Naive thymus-derived CD4-positive, alpha-beta T cell (primary cell): Measurements from ENCODE around the gene SPNS3. TPM values are rescaled to one million over a fixed set of nuclear protein-coding genes. Genes with fewer than 3 reads are reported as not detected.
A peak's percentile ranks its signal among the peaks of the same experiment; 100 is the strongest.

Source experiments
- ATAC-seq: fragments of 150-1000 bp; cut with Tn5 transposase; 2 replicates; pipeline ENCODE4 v1.10.0; 2021; ENCODE audit warnings: mild to moderate bottlenecking, moderate library complexity
- CTCF ChIA-PET: fragments of 350-600 bp; sonication (Branson Sonifier 250); formaldehyde crosslinking; loops from one replicate; lab custom pipeline; 2021; ENCODE audit warnings: antibody characterized with exemption; lab: Charles Lee
- POLR2A ChIA-PET: fragments of 350-600 bp; sonication (Branson Sonifier 250); formaldehyde crosslinking; loops from one replicate; lab custom pipeline; 2021; ENCODE audit warnings: antibody characterized with exemption, inconsistent platforms; lab: Charles Lee
- DNase-seq, 9 donors: peaks; one replicate each; pipeline versions ENCODE4 v3.0.0 to v3.0.0-alpha.2; 2020 to 2022; ENCODE audit warnings: mixed read lengths in 1 of 9
- H3K27ac ChIP-seq: one replicate; pipeline ENCODE4 v1.7.0; 2013; ENCODE audit warnings: mild to moderate bottlenecking, low read depth, low read length, moderate library complexity
- H3K27me3 ChIP-seq, 2 donors: one replicate each; pipeline ENCODE4 v1.7.0; 2013; ENCODE audit warnings: low read length in 2 of 2, mild to moderate bottlenecking in 2 of 2, moderate library complexity in 2 of 2; ENCODE audit not compliant: control insufficient read depth in 2 of 2, insufficient read depth in 2 of 2
- H3K36me3 ChIP-seq, 3 experiments: 1 replicate in 2 of 3; 2 replicates in 1 of 3; pipeline ENCODE4 v1.7.0; 2013; ENCODE audit warnings: low read length in 3 of 3, mild to moderate bottlenecking in 3 of 3, moderate library complexity in 1 of 3; ENCODE audit not compliant: insufficient read depth in 3 of 3, control insufficient read depth in 2 of 3
- H3K4me1 ChIP-seq, 2 donors: one replicate each; pipeline ENCODE4 v1.7.0; 2013; ENCODE audit warnings: low read length in 2 of 2, mild to moderate bottlenecking in 2 of 2, moderate library complexity in 1 of 2; ENCODE audit not compliant: control insufficient read depth in 2 of 2, insufficient read depth in 2 of 2
- H3K4me3 ChIP-seq: 2 replicates; pipeline ENCODE4 v1.7.0; 2013; ENCODE audit warnings: mild to moderate bottlenecking, low read length
- H3K9me3 ChIP-seq, 3 experiments: 1 replicate in 2 of 3; 2 replicates in 1 of 3; pipeline ENCODE4 v1.7.0; 2013; ENCODE audit warnings: low read length in 3 of 3; ENCODE audit not compliant: control insufficient read depth in 2 of 3
- H3K27ac Mint-ChIP-seq, 9 donors: one replicate each; pipeline ENCODE4 v1.8.0; 2020 to 2022; ENCODE audit warnings: mixed read lengths in 9 of 9, mild to moderate bottlenecking in 8 of 9, moderate library complexity in 5 of 9, inconsistent platforms in 2 of 9
- H3K27me3 Mint-ChIP-seq, 5 donors: one replicate each; pipeline ENCODE4 v1.8.0; 2021 to 2022; ENCODE audit warnings: mixed read lengths in 5 of 5, mild to moderate bottlenecking in 1 of 5
- H3K36me3 Mint-ChIP-seq, 5 donors: one replicate each; pipeline ENCODE4 v1.8.0; 2020 to 2022; ENCODE audit warnings: mixed read lengths in 5 of 5, mild to moderate bottlenecking in 3 of 5, inconsistent platforms in 1 of 5
- H3K4me1 Mint-ChIP-seq, 7 donors: one replicate each; pipeline ENCODE4 v1.8.0; 2020 to 2022; ENCODE audit warnings: mixed read lengths in 7 of 7, mild to moderate bottlenecking in 3 of 7, inconsistent platforms in 1 of 7
- H3K4me3 Mint-ChIP-seq, 10 donors: one replicate each; pipeline ENCODE4 v1.8.0; 2020 to 2022; ENCODE audit warnings: mild to moderate bottlenecking in 10 of 10, mixed read lengths in 10 of 10, moderate library complexity in 6 of 10, inconsistent platforms in 2 of 10
- H3K9me3 Mint-ChIP-seq, 11 donors: one replicate each; pipeline ENCODE4 v1.8.0; 2020 to 2022; ENCODE audit warnings: mixed read lengths in 11 of 11, mild to moderate bottlenecking in 4 of 11, inconsistent platforms in 1 of 11, moderate library complexity in 1 of 11
- intact Hi-C, 2 donors: fragments of 100-400 bp; cut with micrococcal nuclease; formaldehyde crosslinking; loops; one replicate each; pipeline ENCODE4 v1.15.1; 2023
- polyA plus RNA-seq, 2 donors: library from polyadenylated mRNA; unstranded; fragments of 300-500 nt; fragmentation: Illumina TruSeq; gene quantifications; one replicate each; pipeline ENCODE4 v1.2.3, GENCODE V29; 2021
- total RNA-seq, 6 experiments: library from RNA in 5 of 6; stranded (reverse) in 5 of 6; gene quantifications; 1 replicate in 5 of 6; 2 replicates in 1 of 6; pipeline ENCODE4 v1.2.3 and lab custom pipeline; 2021 to 2026

Gene SPNS3
- total and polyA plus RNA-seq, 7 experiments from 2014 or later, result 1.7 to 7.3 (median 5.1) TPM

DNA sequence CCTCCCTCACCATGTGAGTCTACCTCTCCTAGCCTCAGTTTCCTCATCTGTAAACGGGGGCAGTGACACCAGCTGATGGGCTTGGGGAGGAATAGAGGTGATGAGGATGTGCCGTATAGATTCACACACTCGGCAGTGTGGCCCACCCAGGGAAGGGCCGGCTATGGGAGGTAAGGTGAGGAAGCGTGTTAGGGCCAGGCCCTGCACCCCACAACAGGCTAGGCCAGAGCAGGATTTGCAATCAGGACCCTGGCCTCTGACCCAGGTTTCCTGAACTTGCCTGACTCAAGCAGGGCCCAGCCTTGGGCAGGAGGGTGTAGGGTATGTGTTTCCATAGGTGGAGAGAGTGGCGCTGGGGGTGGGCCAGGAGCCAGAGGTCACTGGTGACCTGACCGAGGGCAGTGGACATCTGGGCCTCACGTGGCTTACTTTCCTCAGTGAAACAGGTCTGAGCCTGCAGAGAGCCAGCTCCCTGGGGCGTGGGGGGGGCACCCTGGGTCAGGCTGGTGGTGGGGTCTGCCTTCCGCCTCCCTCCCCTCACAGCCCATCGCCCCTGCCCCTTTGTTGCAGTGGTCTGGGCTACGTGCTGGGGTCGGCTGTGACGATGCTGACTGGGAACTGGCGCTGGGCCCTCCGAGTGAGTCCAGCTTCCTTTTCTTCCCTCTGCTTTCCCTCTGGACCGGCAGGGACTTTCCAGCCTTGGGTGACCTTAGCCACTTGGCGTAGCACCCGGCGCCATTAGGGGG is 12.8 kb downstream of the SPNS3 start:
- intact Hi-C loops, result no loop called here
- ATAC-seq, result no peak
- no peaks in the 10 kb centered on the region for H3K36me3 Mint-ChIP-seq
- Histone ChIP-seq H3K9me3 (no peaks in the 10 kb centered on the region), H3K4me3 (no peak overlapping the region), H3K4me1 (no peaks in the 10 kb centered on the region), H3K27me3 (no peaks in the 10 kb centered on the region), H3K27ac (no peak overlapping the region), H3K36me3 (no peaks in the 10 kb centered on the region)
- POLR2A ChIA-PET, result no interaction called here
- no peak overlapping the region for H3K27ac Mint-ChIP-seq
- CTCF ChIA-PET, result no interaction called here
- peaks cover 0 to 4% (median 0%) of the 10 kb centered on the region in 5 donors for H3K27me3 Mint-ChIP-seq
- peaks cover 0 to 7% (median 0%) of the 10 kb centered on the region in 7 donors for H3K4me1 Mint-ChIP-seq
- H3K9me3 Mint-ChIP-seq, result no peaks in the 10 kb centered on the region
- H3K4me3 Mint-ChIP-seq, result no peak overlapping the region
- no peak for DNase-seq

GRCh38 chr17:4448197-4448980 is 14.6 kb downstream of the SPNS3 start:
- H3K36me3 Mint-ChIP-seq, result no peaks in the 10 kb centered on the region
- H3K27me3 ChIP-seq, result no peaks in the 10 kb centered on the region
- no peak overlapping the region for H3K4me3 ChIP-seq
- no peaks in the 10 kb centered on the region for H3K36me3 ChIP-seq
- ATAC-seq (no peak), DNase-seq (no peak)
- ChIA-PET POLR2A (no interaction called here), CTCF (no interaction called here)
- no peak overlapping the region for H3K4me3 Mint-ChIP-seq
- H3K27ac Mint-ChIP-seq, result peak overlapping the region in 1 of 9 donors; percentile 72
- H3K27ac ChIP-seq, result no peak overlapping the region
- H3K9me3 ChIP-seq, result no peaks in the 10 kb centered on the region
- intact Hi-C loops, result no loop called here
- peaks cover 0 to 10% (median 0%) of the 10 kb centered on the region in 5 donors for H3K27me3 Mint-ChIP-seq
- H3K4me1 ChIP-seq, result no peaks in the 10 kb centered on the region
- peaks cover 0 to 10% (median 0%) of the 10 kb centered on the region in 7 donors for H3K4me1 Mint-ChIP-seq
- no peaks in the 10 kb centered on the region for H3K9me3 Mint-ChIP-seq

DNA sequence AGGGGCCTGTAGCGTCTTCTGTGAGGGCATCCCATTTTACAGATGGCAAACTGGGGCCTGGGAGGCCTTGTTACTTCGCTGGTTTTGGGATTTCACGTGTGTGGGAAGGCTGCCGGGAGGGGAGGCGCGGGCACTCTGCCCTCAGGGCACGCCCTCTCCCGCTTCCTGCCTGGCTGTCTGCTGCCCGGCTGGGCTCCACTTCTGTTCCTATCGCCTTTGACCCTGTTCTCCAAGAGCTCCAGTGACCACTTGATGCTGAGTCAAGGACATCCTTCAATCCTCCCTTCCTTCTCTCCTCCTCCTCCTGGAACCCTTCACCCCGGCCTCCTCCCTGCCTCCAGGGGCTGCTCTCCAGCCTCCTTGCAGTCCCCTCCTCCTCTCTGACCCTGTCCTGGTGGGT is 16.0 kb downstream of the SPNS3 start:
- Mint-ChIP-seq H3K4me1 (peaks cover 0 to 10% (median 0%) of the 10 kb centered on the region in 7 donors), H3K27me3 (peaks cover 0 to 10% (median 0%) of the 10 kb centered on the region in 5 donors), H3K36me3 (no peaks in the 10 kb centered on the region), H3K27ac (peak overlapping the region in 1 of 9 donors; percentile 5), H3K4me3 (no peak overlapping the region), H3K9me3 (no peaks in the 10 kb centered on the region)
- Histone ChIP-seq H3K36me3 (no peaks in the 10 kb centered on the region), H3K4me3 (no peak overlapping the region), H3K9me3 (no peaks in the 10 kb centered on the region), H3K4me1 (no peaks in the 10 kb centered on the region), H3K27ac (no peak overlapping the region), H3K27me3 (no peaks in the 10 kb centered on the region)
- ATAC-seq (no peak), DNase-seq (no peak)
- intact Hi-C loops, result no loop called here
- CTCF ChIA-PET, result interaction anchor here (0.5 kb wide), 1 partner anchor 118 kb away, joined by 4 read pairs; no protein-coding TSS in a partner anchor
- POLR2A ChIA-PET, result interaction anchor here (0.6 to 0.7 kb wide), 2 partner anchors 8 to 611 kb away, joined by 4 to 6 read pairs; no protein-coding TSS in a partner anchor

- H3K27me3 Mint-ChIP-seq, result peaks cover 0 to 10% (median 0%) of the 10 kb centered on the region in 5 donors
- ChIA-PET CTCF (no interaction called here), POLR2A (no interaction called here)
- no peak overlapping the region for H3K27ac Mint-ChIP-seq
- no peaks in the 10 kb centered on the region for H3K36me3 ChIP-seq
- no peaks in the 10 kb centered on the region for H3K27me3 ChIP-seq
- intact Hi-C loops, result no loop called here
- H3K4me1 ChIP-seq, result no peaks in the 10 kb centered on the region
- H3K9me3 ChIP-seq, result no peaks in the 10 kb centered on the region
- H3K9me3 Mint-ChIP-seq, result no peaks in the 10 kb centered on the region
- DNase-seq, result no peak
- no peak overlapping the region for H3K4me3 ChIP-seq
- H3K36me3 Mint-ChIP-seq, result no peaks in the 10 kb centered on the region
- no peak for ATAC-seq
- peaks cover 0 to 8% (median 0%) of the 10 kb centered on the region in 7 donors for H3K4me1 Mint-ChIP-seq
- H3K27ac ChIP-seq, result no peak overlapping the region
- no peak overlapping the region for H3K4me3 Mint-ChIP-seq
Measured at GRCh38 chr17:4450710-4451316, 17.1 kb downstream of the SPNS3 start.

- H3K4me1 Mint-ChIP-seq, result peaks cover 0 to 8% (median 0%) of the 10 kb centered on the region in 7 donors
- Histone ChIP-seq H3K4me1 (no peaks in the 10 kb centered on the region), H3K27me3 (no peaks in the 10 kb centered on the region), H3K4me3 (no peak overlapping the region), H3K27ac (no peak overlapping the region), H3K36me3 (no peaks in the 10 kb centered on the region), H3K9me3 (no peaks in the 10 kb centered on the region)
- DNase-seq, result no peak
- no peak overlapping the region for H3K27ac Mint-ChIP-seq
- ChIA-PET CTCF (interaction anchor here (0.7 kb wide), 2 partner anchors 106 to 646 kb away, joined by 3 to 4 read pairs; no protein-coding TSS in a partner anchor), POLR2A (no interaction called here)
- intact Hi-C loops, result no loop called here
- no peak for ATAC-seq
- no peaks in the 10 kb centered on the region for H3K9me3 Mint-ChIP-seq
- no peak overlapping the region for H3K4me3 Mint-ChIP-seq
- H3K27me3 Mint-ChIP-seq, result peaks cover 0 to 10% (median 0%) of the 10 kb centered on the region in 5 donors
- no peaks in the 10 kb centered on the region for H3K36me3 Mint-ChIP-seq
Measured at GRCh38 chr17:4453812-4454591, 20.3 kb downstream of the SPNS3 start.

- H3K36me3 Mint-ChIP-seq, result peaks cover 5 to 9% (median 6%) of the 10 kb centered on the region in 5 donors
Measured at GRCh38 chr17:4460661-4461060, 26.9 kb downstream of the SPNS3 start.

More at GRCh38 chr17:4460661-4461060, 26.9 kb downstream of the SPNS3 start:
- Mint-ChIP-seq H3K4me1 (peaks cover 0 to 4% (median 0%) of the 10 kb centered on the region in 7 donors), H3K4me3 (no peak overlapping the region), H3K27ac (no peak overlapping the region), H3K9me3 (peaks cover 0 to 24% (median 12%) of the 10 kb centered on the region in 11 donors), H3K27me3 (peaks cover 0 to 3% (median 0%) of the 10 kb centered on the region in 5 donors)
- H3K9me3 ChIP-seq, result no peaks in the 10 kb centered on the region
- H3K36me3 ChIP-seq, result no peaks in the 10 kb centered on the region
- no peak for DNase-seq
- intact Hi-C loops, result no loop called here
- ATAC-seq, result no peak
- CTCF ChIA-PET, result no interaction called here
- H3K4me1 ChIP-seq, result no peaks in the 10 kb centered on the region
- no peak overlapping the region for H3K4me3 ChIP-seq
- H3K27ac ChIP-seq, result no peak overlapping the region
- POLR2A ChIA-PET, result no interaction called here
- no peaks in the 10 kb centered on the region for H3K27me3 ChIP-seq
